CD4-positive, alpha-beta T cell treated with Interleukin-21 for 1 hour (primary cell): ENCODE measurements around the gene EFHD2.
"Not testable (repeated sequence)": the region's sequence is repeated elsewhere in the genome, so short reads cannot be mapped to it uniquely, and the experiment has no call there.

Experiments used
- DNase-seq: peaks from one replicate; pipeline ENCODE4 v3.0.0-alpha.2; 2020

Gene EFHD2

GRCh38 chr1:15389828-15390227, 19.9 kb upstream of the EFHD2 start:
- not testable (repeated sequence) for DNase-seq

GRCh38 chr1:15390667-15391066, 19.0 kb upstream of the EFHD2 start:
- no peak for DNase-seq

DNA sequence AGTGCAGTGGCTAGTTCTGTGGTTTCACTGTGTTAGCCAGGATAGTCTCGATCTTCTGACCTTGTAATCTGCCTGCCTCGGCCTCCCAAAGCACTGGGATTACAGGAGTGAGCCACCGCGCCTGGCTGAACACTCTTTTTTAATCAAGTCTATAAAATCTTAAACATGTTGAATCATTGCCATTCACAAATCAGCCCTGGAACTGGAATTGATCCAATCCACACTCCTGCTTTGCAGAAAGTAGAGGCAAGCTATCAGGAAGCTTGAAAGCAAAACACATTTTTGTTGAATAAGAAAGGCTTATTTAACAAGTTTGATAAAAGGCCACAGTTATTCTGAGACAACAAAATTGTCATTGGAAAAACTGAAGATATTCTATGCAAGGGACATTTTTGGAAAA, 18.3 kb upstream of the EFHD2 start:
- DNase-seq: no peak

DNA sequence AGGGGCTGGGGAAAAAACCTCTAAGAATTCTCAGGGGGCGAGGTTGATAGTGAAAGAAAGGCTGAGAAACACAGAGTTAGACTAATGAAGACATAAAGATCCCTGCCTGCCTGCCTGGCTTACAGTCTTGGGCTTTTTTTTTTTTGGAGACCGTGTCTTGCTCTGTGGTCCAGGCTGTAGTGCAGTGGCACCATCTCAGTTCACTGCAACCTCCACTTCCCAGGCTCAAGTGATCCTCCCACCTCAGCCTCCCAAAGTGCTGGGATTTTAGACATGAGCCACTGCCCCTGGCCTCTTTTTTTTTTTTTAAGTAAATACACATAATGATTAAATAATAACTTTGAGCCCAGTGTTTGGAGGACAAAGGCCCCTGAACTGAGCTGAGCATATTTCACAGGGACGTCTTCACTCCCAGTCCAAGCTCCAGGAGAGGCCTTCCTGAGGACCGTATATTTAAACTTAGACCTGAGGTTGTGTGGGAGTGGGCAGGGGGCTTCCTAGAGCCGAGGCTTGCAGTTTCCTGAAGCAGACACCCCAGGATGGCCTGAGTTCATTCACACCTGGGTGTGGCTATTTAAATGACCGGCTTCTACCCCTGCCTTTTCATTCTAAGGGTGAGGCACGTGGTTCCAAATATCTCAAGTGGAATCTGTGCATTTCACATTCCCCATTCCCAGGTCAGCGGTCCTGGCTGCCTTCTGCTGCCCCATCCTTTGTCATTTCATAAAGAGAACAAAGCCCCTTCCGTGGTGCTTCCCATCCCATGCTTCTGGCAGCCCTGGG, 16.0 kb upstream of the EFHD2 start:
- DNase-seq: no peak

DNA sequence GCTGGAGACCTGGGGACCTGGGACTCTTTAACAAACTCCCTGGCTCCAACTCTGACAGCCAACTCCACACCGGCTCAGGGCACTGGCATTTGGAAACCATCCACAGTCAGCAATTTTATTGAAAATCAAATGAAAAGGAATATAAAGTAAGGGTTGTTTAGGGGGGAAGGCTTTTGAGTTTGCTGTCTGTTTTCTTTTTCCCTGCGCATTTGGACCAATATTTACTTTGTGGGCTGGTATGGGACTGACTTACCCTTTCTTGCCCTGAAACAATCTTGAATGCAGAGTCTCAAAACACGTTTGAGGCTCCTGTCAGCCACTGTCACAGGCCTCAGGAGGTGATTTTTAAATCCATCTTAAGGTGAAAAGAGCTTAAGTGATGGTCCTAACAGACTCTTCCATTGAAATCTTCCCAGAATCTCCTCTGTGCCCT, 15.4 kb upstream of the EFHD2 start:
- no peak for DNase-seq

DNA sequence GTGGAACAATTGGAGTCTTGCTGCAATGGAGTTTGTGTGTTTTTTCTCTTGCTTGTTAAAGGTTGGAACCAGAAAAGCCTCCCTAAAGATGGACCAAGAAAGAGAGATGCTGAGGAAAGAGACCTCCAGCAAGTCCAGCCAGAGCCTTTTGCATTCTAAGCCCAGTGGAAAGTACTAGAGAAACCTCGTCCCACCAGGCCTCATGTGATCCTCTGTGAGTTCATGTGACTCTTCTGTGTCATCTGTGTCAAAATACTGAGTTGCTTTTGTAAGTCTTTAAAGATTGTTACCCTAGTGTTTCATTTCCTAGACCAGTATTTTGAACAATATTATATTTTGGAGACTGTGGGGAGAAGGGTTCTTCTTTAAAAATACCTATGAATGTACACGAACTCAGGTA, 12.5 kb upstream of the EFHD2 start:
- no peak for DNase-seq

GRCh38 chr1:15399710-15400109, 10.0 kb upstream of the EFHD2 start:
- DNase-seq: no peak

DNA sequence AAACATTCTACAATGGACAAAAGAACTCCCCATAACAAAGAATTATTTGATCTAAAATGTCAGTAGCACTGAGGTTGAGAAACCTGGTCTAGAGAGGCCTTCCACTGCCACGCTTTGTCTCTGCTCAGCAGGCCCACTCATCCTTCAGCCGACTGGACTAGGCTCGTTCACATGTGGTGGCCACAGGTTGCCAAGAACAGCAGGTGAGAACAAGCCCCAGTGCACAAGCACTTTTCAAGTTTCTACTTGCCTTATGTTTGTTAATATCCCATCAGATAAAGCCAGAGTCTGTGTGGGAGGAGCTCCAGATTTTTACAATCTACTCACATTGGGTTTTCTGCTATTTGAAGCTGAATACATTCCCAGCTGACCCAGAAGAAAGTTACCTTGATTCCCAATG, 9.1 kb upstream of the EFHD2 start:
- no peak for DNase-seq

- DNase-seq: no peak
Measured at GRCh38 chr1:15401391-15402055, 8.2 kb upstream of the EFHD2 start.

DNA sequence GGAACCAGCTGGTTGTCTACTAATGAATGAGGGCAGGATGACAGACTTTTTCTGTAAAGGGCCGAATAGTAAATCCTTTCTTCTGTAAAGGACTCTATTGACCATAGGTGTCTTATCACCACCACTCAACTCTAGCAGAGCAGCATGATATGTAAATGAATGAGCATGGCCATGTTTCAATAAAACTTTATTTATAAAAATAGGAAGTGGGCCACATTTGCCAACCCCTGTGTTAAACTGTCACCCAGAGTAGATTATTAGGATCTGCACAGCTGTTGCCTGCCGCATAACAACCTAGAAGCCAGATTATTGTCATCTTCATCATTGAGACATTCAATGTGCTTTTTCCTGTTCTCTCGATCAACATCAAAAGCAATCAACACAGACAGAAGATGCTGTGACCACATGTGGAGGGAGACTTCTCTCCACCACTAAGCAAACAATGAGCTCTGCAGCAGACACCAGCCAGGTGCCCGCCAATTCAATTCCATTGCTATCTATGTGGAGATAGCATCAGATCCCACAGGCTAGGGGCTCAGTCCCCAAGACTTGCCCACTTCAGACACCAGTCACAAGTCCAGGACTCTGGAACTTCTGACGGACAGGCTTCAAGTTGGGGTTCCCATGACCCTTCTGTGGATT, 6.8 kb upstream of the EFHD2 start:
- DNase-seq: no peak

- DNase-seq: no peak
Measured at GRCh38 chr1:15403962-15404580, 5.6 kb upstream of the EFHD2 start.

GRCh38 chr1:15405106-15405850, 4.4 kb upstream of the EFHD2 start:
- DNase-seq: no peak

GRCh38 chr1:15406614-15407559, 2.8 kb upstream of the EFHD2 start:
- DNase-seq: no peak

DNA sequence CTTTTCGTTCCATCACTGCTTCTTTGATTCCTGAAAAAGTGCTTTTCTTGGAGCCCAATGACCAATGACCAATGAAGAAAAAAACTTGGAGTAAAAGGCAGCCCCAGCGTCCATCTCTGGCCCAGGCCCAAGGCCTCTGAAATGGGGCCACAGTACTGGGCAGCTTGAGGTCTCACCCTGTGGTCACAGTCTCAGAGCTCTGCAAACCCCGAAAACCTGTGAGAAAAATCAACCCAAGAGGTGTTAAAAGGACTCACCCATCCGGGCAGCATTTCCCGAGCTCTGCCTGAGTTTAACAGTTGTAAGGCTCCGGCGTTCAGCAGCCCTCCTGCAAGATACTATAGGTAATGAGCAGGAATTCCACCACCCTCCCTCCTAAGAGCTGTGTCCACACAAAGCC, 2.1 kb upstream of the EFHD2 start:
- DNase-seq: no peak

DNA sequence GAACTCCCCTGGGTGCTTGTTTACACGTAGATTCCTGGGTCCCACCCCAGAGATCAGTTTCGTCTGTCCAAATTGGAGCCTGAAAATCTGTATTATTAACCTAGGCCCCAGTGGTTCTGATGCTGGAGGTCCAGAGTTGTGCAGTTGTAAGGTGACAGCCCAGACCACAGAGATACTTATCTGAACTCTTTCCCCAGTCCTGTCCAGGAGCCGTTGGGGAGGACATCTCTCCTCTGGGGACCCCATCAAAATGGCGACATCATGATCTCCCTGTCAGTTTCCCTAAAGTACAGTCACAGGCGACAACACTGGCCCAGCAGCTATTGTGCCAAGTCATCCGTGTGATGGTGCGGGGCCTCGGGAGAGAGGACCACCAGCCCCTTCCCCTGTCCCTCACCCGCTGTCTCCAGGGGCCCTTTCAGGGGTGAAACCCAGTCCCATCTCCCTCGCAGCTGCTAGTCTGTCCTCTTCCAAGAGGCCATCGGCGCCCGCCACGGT, 749 bp upstream of the EFHD2 start:
- no peak for DNase-seq

DNA sequence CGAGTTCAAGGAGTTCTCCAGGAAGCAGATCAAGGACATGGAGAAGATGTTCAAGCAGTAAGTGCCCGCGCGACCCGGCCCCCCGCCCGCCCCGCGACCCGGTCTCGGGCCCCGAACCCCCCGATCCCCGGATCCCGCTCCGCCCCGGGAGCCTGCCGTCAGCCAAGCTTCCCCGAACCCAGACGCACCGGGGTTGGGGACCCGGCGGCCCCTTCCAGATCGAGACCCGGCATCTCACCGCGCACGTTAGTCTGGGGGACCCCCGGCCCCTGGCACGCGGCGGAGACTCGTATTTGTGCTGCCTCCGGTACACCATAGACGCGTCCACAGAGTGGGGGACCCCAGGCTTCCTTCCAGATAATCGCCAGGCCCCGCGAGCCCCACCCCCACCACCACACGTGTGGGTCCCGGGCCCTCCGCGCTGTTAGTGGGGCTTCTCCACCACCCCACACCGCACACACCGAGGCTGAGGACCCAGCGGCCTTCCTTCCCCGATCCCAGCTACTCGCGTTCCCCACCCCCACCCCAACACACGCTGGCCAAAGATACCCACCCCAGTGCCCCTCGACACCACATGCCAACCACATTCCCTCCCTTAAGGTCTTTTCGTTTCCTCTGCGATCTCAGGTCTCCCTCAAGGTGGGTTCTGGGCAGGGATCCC, 665 bp downstream of the EFHD2 start:
- no peak for DNase-seq

DNA sequence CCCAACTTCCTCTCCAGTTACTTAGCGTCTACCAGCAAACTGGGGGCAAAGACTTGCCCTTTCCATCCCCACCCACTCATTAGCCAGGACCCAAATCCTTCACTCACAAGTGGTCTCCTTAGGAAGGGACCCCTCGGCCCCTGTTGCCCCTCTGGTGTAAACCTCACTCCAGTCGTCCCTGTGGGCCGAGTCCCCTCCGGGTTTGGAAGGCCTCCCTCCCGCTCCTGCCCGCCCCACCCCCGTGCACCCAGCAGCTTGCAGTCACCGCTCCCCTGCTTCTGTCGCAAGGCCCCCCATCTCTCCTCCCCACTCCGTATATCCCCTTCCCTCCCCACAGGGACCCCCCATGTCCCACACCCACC, 1.2 kb downstream of the EFHD2 start:
- DNase-seq: peak; percentile 18

DNA sequence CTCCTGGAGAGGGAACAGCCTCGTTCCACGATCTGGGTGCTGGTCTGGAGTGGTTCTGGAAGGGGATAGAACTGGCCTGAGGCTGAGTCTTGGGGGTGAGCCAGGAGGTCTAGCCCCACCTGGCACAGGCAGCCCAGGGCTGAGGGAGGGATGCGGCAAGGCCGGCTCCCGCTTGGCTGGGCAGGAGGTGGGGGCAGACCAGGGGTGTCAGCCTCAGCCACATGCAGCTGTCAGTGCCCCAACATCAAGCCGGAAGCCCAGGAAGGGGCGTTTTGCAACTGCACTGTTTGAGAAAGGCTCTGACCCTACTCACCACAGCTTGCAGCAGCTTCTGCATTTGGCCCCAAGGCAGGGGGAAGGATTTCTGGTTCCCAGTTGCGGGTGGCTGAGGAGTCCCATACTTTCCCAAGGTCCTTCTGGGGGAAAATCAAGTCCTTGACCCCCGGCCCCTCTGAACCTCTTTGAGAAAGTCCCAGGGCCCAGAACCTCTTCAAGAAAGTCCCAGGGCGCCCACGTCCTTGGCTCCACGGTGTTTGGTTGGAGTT, 2.0 kb downstream of the EFHD2 start:
- DNase-seq: peak; percentile 69

DNA sequence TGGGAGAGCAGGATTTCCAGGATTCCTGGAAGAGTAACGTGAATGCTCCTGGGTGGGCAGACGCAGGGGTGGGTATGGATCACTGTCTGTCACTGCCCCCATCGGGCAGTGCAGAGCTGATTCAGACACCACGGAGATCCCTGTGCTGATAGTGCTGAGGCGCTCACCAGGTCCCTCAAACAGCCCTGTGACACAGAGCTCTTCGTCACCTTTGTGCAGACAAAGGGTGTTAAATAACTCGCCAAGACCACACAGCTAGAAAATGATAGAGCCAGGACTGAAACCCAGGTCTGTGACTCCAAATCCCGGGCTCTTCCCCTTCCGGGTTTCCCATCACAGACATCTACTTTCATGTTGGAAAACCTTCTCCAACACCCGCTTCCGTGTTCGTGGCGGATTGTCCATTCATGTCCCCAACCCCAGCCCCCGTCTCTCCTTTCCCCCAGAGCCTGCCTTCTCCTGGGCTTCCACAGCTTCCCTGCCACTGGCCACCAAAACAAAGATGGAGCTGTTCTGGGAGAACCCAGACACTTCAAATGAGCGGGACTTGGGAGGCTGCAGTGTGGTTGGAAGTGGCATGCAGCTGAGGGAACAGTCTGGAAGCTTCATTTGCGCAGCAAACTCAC, 2.6 kb downstream of the EFHD2 start:
- peak; percentile 67 for DNase-seq

GRCh38 chr1:15412843-15413242, 3.2 kb downstream of the EFHD2 start:
- no peak for DNase-seq
